SK-N-SH treated with all-trans-retinoic acid at 6 μM for 48 hours (cell line): ENCODE results near the gene ABCC3.

Source experiments
- ATAC-seq: fragments of 200-7000 bp; cut with Tn5 transposase; 3 replicates; pipeline ENCODE4 v1.9.1; 2020; ENCODE audit warnings: mild to moderate bottlenecking, moderate library complexity
- BACH2 ChIP-seq: fragments of 250-450 bp; sonication (Bioruptor Pico); IDR thresholded peaks from 2 replicates; pipeline ENCODE4 v1.9.0; 2021; ENCODE audit warnings: mild to moderate bottlenecking, borderline replicate concordance
- CSDC2 ChIP-seq: fragments of 250-450 bp; sonication (Bioruptor Pico); IDR thresholded peaks from 2 replicates; pipeline ENCODE4 v1.5.0; 2020; ENCODE audit warnings: mild to moderate bottlenecking, moderate library complexity
- ESRRG ChIP-seq: fragments of 250-450 bp; sonication (Bioruptor Pico); IDR thresholded peaks from 2 replicates; pipeline ENCODE4 v1.6.1; 2021; ENCODE audit warnings: mild to moderate bottlenecking
- GLIS3 ChIP-seq: fragments of 250-450 bp; sonication (Bioruptor Pico); IDR thresholded peaks from 2 replicates; pipeline ENCODE4 v1.5.0; 2020; ENCODE audit warnings: mild to moderate bottlenecking, moderate library complexity
- ISL1 ChIP-seq: fragments of 250-450 bp; sonication (Bioruptor Pico); IDR thresholded peaks from 2 replicates; pipeline ENCODE4 v2.1.2; 2022; ENCODE audit warnings: mild to moderate bottlenecking, moderate library complexity
- OSR1 ChIP-seq: fragments of 250-450 bp; sonication (Bioruptor Pico); IDR thresholded peaks from 2 replicates; pipeline ENCODE4 v1.8.0; 2022; ENCODE audit warnings: moderate library complexity, mild to moderate bottlenecking, inconsistent platforms
- POU6F1 ChIP-seq: fragments of 250-450 bp; sonication (Bioruptor Pico); IDR thresholded peaks from 2 replicates; pipeline ENCODE4 v1.8.0; 2021; ENCODE audit warnings: low read depth, mild to moderate bottlenecking, moderate library complexity, borderline replicate concordance
- PPARA ChIP-seq: fragments of 250-450 bp; sonication (Bioruptor Pico); IDR thresholded peaks from 2 replicates; pipeline ENCODE4 v1.5.0; 2020; ENCODE audit warnings: mild to moderate bottlenecking, borderline replicate concordance
- RARB ChIP-seq: fragments of 250-450 bp; sonication (Bioruptor Pico); IDR thresholded peaks from 2 replicates; pipeline ENCODE4 v1.8.0; 2021; ENCODE audit warnings: mild to moderate bottlenecking, moderate library complexity
- SNAI2 ChIP-seq: fragments of 250-450 bp; sonication (Bioruptor Pico); IDR thresholded peaks from 2 replicates; pipeline ENCODE4 v1.5.0; 2020; ENCODE audit warnings: mild to moderate bottlenecking, moderate library complexity
- TOX ChIP-seq: fragments of 250-450 bp; sonication (Bioruptor Pico); IDR thresholded peaks from 2 replicates; pipeline ENCODE4 v1.8.0; 2021; ENCODE audit warnings: mild to moderate bottlenecking, moderate library complexity, borderline replicate concordance
- ZC3H10 ChIP-seq: fragments of 250-450 bp; sonication (Bioruptor Pico); IDR thresholded peaks from 2 replicates; pipeline ENCODE4 v1.5.1; 2021; ENCODE audit warnings: mild to moderate bottlenecking, moderate library complexity
- ZFP3 ChIP-seq: fragments of 250-450 bp; sonication (Bioruptor Pico); IDR thresholded peaks from 2 replicates; pipeline ENCODE4 v1.5.0; 2020; ENCODE audit warnings: mild to moderate bottlenecking, moderate library complexity
- ZFP30 ChIP-seq: fragments of 450-650 bp; formaldehyde crosslinking; IDR thresholded peaks from 2 replicates; pipeline ENCODE4 v1.5.0; 2022; ENCODE audit warnings: mild to moderate bottlenecking, moderate library complexity
- ZNF565 ChIP-seq: fragments of 450-650 bp; formaldehyde crosslinking; conservative IDR thresholded peaks from 2 replicates; pipeline ENCODE4 v1.5.0; 2020; ENCODE audit warnings: low read depth, mild to moderate bottlenecking, moderate library complexity
- ZNF70 ChIP-seq: fragments of 450-650 bp; formaldehyde crosslinking; IDR thresholded peaks from 2 replicates; pipeline ENCODE4 v1.5.0; 2020; ENCODE audit warnings: mild to moderate bottlenecking, moderate library complexity
- ZNF8 ChIP-seq: fragments of 450-650 bp; formaldehyde crosslinking; IDR thresholded peaks from 2 replicates; pipeline ENCODE4 v1.5.0; 2020; ENCODE audit warnings: mild to moderate bottlenecking, moderate library complexity
- TF ChIP-seq, protein P1 (sequence below): fragments of 250-450 bp; sonication (Bioruptor Pico); IDR thresholded peaks from 2 replicates; pipeline ENCODE4 v1.5.1; 2021; ENCODE audit warnings: mild to moderate bottlenecking, moderate library complexity
- TF ChIP-seq, protein P2 (sequence below): fragments of 250-450 bp; sonication (Bioruptor Pico); IDR thresholded peaks from 2 replicates; pipeline ENCODE4 v1.8.0; 2020; ENCODE audit warnings: mild to moderate bottlenecking, moderate library complexity, borderline replicate concordance

Gene ABCC3

DNA sequence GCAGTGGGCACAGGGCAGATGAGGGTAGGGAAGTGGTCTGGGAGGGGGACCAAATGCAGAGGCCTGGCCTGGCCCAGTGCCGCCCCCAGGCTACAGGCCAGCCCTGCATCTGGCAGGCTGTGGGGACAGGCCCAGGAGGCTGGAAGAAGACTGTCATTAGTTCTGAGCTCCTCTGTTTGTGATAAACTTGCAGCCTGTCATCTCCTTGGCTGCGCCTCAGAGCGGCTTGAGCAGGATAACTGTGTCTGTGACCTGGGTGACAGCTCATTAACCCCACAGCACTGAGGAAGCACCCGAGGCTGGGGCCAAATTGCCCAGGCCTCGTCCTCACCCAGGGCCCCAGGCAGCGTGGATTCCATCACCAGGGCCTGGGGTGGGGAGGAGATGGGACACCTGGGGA lies 23.9 kb downstream of the ABCC3 start:
- TF ChIP-seq BACH2 (CRISPR knock-in tag) (no peak), ZNF8 (CRISPR knock-in tag) (no peak), ZFP30 (CRISPR knock-in tag) (no peak), OSR1 (CRISPR knock-in tag) (no peak), RARB (CRISPR knock-in tag) (no peak), GLIS3 (CRISPR knock-in tag) (no peak), ISL1 (CRISPR knock-in tag) (no peak), POU6F1 (CRISPR knock-in tag) (no peak), ZFP3 (CRISPR knock-in tag) (no peak), ESRRG (CRISPR knock-in tag) (no peak), ZC3H10 (CRISPR knock-in tag) (no peak)
- TF ChIP-seq, protein P1, sequence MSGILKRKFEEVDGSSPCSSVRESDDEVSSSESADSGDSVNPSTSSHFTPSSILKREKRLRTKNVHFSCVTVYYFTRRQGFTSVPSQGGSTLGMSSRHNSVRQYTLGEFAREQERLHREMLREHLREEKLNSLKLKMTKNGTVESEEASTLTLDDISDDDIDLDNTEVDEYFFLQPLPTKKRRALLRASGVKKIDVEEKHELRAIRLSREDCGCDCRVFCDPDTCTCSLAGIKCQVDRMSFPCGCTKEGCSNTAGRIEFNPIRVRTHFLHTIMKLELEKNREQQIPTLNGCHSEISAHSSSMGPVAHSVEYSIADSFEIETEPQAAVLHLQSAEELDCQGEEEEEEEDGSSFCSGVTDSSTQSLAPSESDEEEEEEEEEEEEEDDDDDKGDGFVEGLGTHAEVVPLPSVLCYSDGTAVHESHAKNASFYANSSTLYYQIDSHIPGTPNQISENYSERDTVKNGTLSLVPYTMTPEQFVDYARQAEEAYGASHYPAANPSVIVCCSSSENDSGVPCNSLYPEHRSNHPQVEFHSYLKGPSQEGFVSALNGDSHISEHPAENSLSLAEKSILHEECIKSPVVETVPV (CRISPR knock-in tag): no peak
- TF ChIP-seq, protein P2, sequence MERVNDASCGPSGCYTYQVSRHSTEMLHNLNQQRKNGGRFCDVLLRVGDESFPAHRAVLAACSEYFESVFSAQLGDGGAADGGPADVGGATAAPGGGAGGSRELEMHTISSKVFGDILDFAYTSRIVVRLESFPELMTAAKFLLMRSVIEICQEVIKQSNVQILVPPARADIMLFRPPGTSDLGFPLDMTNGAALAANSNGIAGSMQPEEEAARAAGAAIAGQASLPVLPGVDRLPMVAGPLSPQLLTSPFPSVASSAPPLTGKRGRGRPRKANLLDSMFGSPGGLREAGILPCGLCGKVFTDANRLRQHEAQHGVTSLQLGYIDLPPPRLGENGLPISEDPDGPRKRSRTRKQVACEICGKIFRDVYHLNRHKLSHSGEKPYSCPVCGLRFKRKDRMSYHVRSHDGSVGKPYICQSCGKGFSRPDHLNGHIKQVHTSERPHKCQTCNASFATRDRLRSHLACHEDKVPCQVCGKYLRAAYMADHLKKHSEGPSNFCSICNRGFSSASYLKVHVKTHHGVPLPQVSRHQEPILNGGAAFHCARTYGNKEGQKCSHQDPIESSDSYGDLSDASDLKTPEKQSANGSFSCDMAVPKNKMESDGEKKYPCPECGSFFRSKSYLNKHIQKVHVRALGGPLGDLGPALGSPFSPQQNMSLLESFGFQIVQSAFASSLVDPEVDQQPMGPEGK (CRISPR knock-in tag): no peak
- no peak for ATAC-seq

GRCh38 chr17:50659179-50659578 lies 24.5 kb downstream of the ABCC3 start:
- ATAC-seq: no peak
- TF ChIP-seq ZFP3 (CRISPR knock-in tag) (no peak), OSR1 (CRISPR knock-in tag) (no peak), ESRRG (CRISPR knock-in tag) (no peak), SNAI2 (CRISPR knock-in tag) (no peak), POU6F1 (CRISPR knock-in tag) (no peak), ZFP30 (CRISPR knock-in tag) (no peak), GLIS3 (CRISPR knock-in tag) (no peak), ZNF565 (CRISPR knock-in tag) (no peak), ZNF8 (CRISPR knock-in tag) (no peak), PPARA (no peak), CSDC2 (CRISPR knock-in tag) (no peak), TOX (CRISPR knock-in tag) (no peak), ZNF70 (no peak)
- TF ChIP-seq, protein P2 (CRISPR knock-in tag): no peak
- TF ChIP-seq, protein P1 (CRISPR knock-in tag): no peak
